GM21723 (cell line): ENCODE results near the gene SEMA4D.

ENCODE experiments used
- ATAC-seq: cut with Tn5 transposase; IDR thresholded peaks from one replicate; pipeline ENCODE4 v1.9.1; 2021; ENCODE audit warnings: mild to moderate bottlenecking, moderate library complexity; ENCODE audit not compliant: unreplicated experiment

Gene SEMA4D

GRCh38 chr9:89497978-89498851, at the start of gene SEMA4D:
Gene SEMA4D, minus strand, starts transcription at chr9:89498113. Its CDS starts 92,657 bp downstream, at chr9:89405456.
- ATAC-seq = peak; percentile 38

GRCh38 chr9:89547000-89547399, 49.1 kb upstream of the SEMA4D start:
- ATAC-seq = no peak

- no peak for ATAC-seq
Observed at GRCh38 chr9:89544279-89544661, 46.4 kb upstream of the SEMA4D start.

- ATAC-seq = no peak
Observed at GRCh38 chr9:89543621-89544278, 45.8 kb upstream of the SEMA4D start.

GRCh38 chr9:89543111-89543510, 45.2 kb upstream of the SEMA4D start:
- ATAC-seq = peak; percentile 20

- ATAC-seq = peak; percentile 82
Observed at GRCh38 chr9:89542401-89543021, 44.6 kb upstream of the SEMA4D start.

GRCh38 chr9:89541798-89542197, 43.9 kb upstream of the SEMA4D start:
- ATAC-seq = no peak

- no peak for ATAC-seq
Observed at GRCh38 chr9:89539374-89539773, 41.5 kb upstream of the SEMA4D start.

- ATAC-seq = no peak
Observed at GRCh38 chr9:89538871-89539270, 41.0 kb upstream of the SEMA4D start.

GRCh38 chr9:89537166-89537565, 39.3 kb upstream of the SEMA4D start:
- ATAC-seq = no peak

GRCh38 chr9:89536600-89536999, 38.7 kb upstream of the SEMA4D start:
- peak; percentile 45 for ATAC-seq

- ATAC-seq = peak; percentile 65
Observed at GRCh38 chr9:89536145-89536574, 38.2 kb upstream of the SEMA4D start.

- no peak for ATAC-seq
Observed at GRCh38 chr9:89535461-89535860, 37.5 kb upstream of the SEMA4D start.

- ATAC-seq = no peak
Observed at GRCh38 chr9:89534515-89535287, 36.8 kb upstream of the SEMA4D start.

- ATAC-seq = no peak
Observed at GRCh38 chr9:89533411-89534095, 35.6 kb upstream of the SEMA4D start.

GRCh38 chr9:89532944-89533343, 35.0 kb upstream of the SEMA4D start:
- no peak for ATAC-seq

- ATAC-seq = no peak
Observed at GRCh38 chr9:89532478-89532877, 34.6 kb upstream of the SEMA4D start.

GRCh38 chr9:89531766-89532165, 33.9 kb upstream of the SEMA4D start:
- no peak for ATAC-seq

- no peak for ATAC-seq
Observed at GRCh38 chr9:89530726-89531125, 32.8 kb upstream of the SEMA4D start.

- no peak for ATAC-seq
Observed at GRCh38 chr9:89529243-89530035, 31.5 kb upstream of the SEMA4D start.
